Measurements from ENCODE around the gene GYPA. TPM values are rescaled to one million over a fixed set of nuclear protein-coding genes. Genes with fewer than 3 reads are reported as not detected.
"Not testable (repeated sequence)": the region's sequence is repeated elsewhere in the genome, so short reads cannot be mapped to it uniquely, and the experiment has no call there.

Gene GYPA
- total and polyA plus RNA-seq, 12 donors = 0.11 to 0.90 TPM; not detected in 10

GRCh38 chr4:144104509-144105130 is 35.9 kb downstream of the GYPA start:
- intact Hi-C loops (cut with DNase I) = no loop called here
- WGBS, 2 donors = 79 to 82% methylated on average over 6 of the region's 6 CpGs
- Histone ChIP-seq H3K36me3 (no peaks in the 10 kb centered on the region), H3K4me3 (no peak overlapping the region), H3K27me3 (no peaks in the 10 kb centered on the region), H3K9me3 (no peaks in the 10 kb centered on the region), H3K4me1 (no peaks in the 10 kb centered on the region), H3K27ac (no peak overlapping the region)
- no peak for TF ChIP-seq CTCF (IDR thresholded peaks at IDR 0.05)
- ATAC-seq (no peak), DNase-seq (no peak)

GRCh38 chr4:144097776-144098175 is 42.7 kb downstream of the GYPA start:
- DNase-seq; H3K36me3 ChIP-seq; H3K9me3 ChIP-seq; H3K27me3 ChIP-seq; H3K4me1 ChIP-seq; ATAC-seq; H3K4me3 ChIP-seq; intact Hi-C loops (cut with DNase I); H3K27ac ChIP-seq: not testable (repeated sequence)
- 75 to 86% methylated on average over 2 of the region's 2 CpGs for WGBS, 2 donors

- H3K27me3 ChIP-seq; H3K9me3 ChIP-seq; ATAC-seq; DNase-seq; H3K27ac ChIP-seq; intact Hi-C loops (cut with DNase I); H3K36me3 ChIP-seq; H3K4me1 ChIP-seq; H3K4me3 ChIP-seq: not testable (repeated sequence)
- 44 to 53% methylated on average over 3 to 4 of the region's 4 CpGs for WGBS, 2 donors
Observed at GRCh38 chr4:144093995-144094394, 46.5 kb downstream of the GYPA start.

- ATAC-seq; intact Hi-C loops (cut with DNase I); H3K36me3 ChIP-seq; H3K4me1 ChIP-seq; H3K27ac ChIP-seq; H3K27me3 ChIP-seq; H3K9me3 ChIP-seq; DNase-seq; H3K4me3 ChIP-seq: not testable (repeated sequence)
- 94 to 97% methylated on average over 2 of the region's 2 CpGs for WGBS, 2 donors
Observed at GRCh38 chr4:144091181-144091580, 49.3 kb downstream of the GYPA start.

- Histone ChIP-seq H3K27ac (no peak overlapping the region), H3K36me3 (no peaks in the 10 kb centered on the region), H3K9me3 (no peaks in the 10 kb centered on the region), H3K4me1 (no peaks in the 10 kb centered on the region), H3K4me3 (no peak overlapping the region), H3K27me3 (no peaks in the 10 kb centered on the region)
- WGBS, 2 donors = 70 to 71% methylated on average over 5 of the region's 5 CpGs
- intact Hi-C loops (cut with DNase I) = no loop called here
- no peak for TF ChIP-seq CTCF (IDR thresholded peaks at IDR 0.05)
- ATAC-seq (no peak), DNase-seq (no peak)
Observed at GRCh38 chr4:144090744-144091143, 49.8 kb downstream of the GYPA start.

- ATAC-seq; DNase-seq; H3K27me3 ChIP-seq; H3K9me3 ChIP-seq; H3K36me3 ChIP-seq; intact Hi-C loops (cut with DNase I); H3K27ac ChIP-seq; H3K4me1 ChIP-seq; H3K4me3 ChIP-seq: not testable (repeated sequence)
- 73% methylated on average over 3 of the region's 3 CpGs for WGBS, 2 donors
Observed at GRCh38 chr4:144082053-144082452, 58.5 kb downstream of the GYPA start.

GRCh38 chr4:144080135-144080534 is 60.4 kb downstream of the GYPA start:
- DNase-seq; H3K36me3 ChIP-seq; H3K27ac ChIP-seq; intact Hi-C loops (cut with DNase I); H3K4me1 ChIP-seq; H3K27me3 ChIP-seq; H3K4me3 ChIP-seq; H3K9me3 ChIP-seq; ATAC-seq: not testable (repeated sequence)
- WGBS, 2 donors = 61 to 72% methylated on average over 4 of the region's 4 CpGs

- H3K4me3 ChIP-seq; H3K4me1 ChIP-seq; intact Hi-C loops (cut with DNase I); H3K27me3 ChIP-seq; H3K27ac ChIP-seq; ATAC-seq; DNase-seq; H3K9me3 ChIP-seq; H3K36me3 ChIP-seq: not testable (repeated sequence)
- WGBS, 2 donors = 36 to 58% methylated on average over 2 of the region's 2 CpGs
Observed at GRCh38 chr4:144078746-144079145, 61.8 kb downstream of the GYPA start.

GRCh38 chr4:144061556-144061955 is 79.0 kb downstream of the GYPA start:
- peaks cover 0 to 20% (median 3%) of the 10 kb centered on the region in 11 donors for H3K9me3 ChIP-seq
- H3K36me3 ChIP-seq; DNase-seq; H3K4me1 ChIP-seq; H3K27me3 ChIP-seq; ATAC-seq; intact Hi-C loops (cut with DNase I); H3K4me3 ChIP-seq; H3K27ac ChIP-seq: not testable (repeated sequence)

- peaks cover 0 to 20% (median 3%) of the 10 kb centered on the region in 11 donors for H3K9me3 ChIP-seq
- H3K27ac ChIP-seq; H3K36me3 ChIP-seq; intact Hi-C loops (cut with DNase I); H3K4me1 ChIP-seq; H3K27me3 ChIP-seq; H3K4me3 ChIP-seq; DNase-seq; ATAC-seq: not testable (repeated sequence)
- 70 to 74% methylated on average over 3 of the region's 3 CpGs for WGBS, 2 donors
Observed at GRCh38 chr4:144060234-144060859, 80.2 kb downstream of the GYPA start.
